Coronary artery (tissue), 2 donors: ENCODE measurements around the gene CACNA1C.
A peak's percentile ranks its signal among the peaks of the same experiment; 100 is the strongest.

Experiments
- DNase-seq: peaks from one replicate; pipeline ENCODE4 v3.0.0-alpha.2; 2017; ENCODE audit warnings: low spot score
- H3K27ac ChIP-seq, 2 donors: fragments of 200-600 bp; sonication (generic); one replicate each; pipeline ENCODE4 v1.5.1; 2016 to 2019
- H3K4me3 ChIP-seq: fragments of 200-600 bp; sonication (generic); 2 replicates; pipeline ENCODE4 v1.5.1; 2016; ENCODE audit warnings: mild to moderate bottlenecking, moderate library complexity
- TF ChIP-seq, protein P1 (sequence below): fragments of 200-600 bp; sonication (generic); IDR thresholded peaks from one replicate; pipeline ENCODE4 v1.5.1; 2019; ENCODE audit warnings: antibody characterized with exemption

CACNA1C gene

DNA sequence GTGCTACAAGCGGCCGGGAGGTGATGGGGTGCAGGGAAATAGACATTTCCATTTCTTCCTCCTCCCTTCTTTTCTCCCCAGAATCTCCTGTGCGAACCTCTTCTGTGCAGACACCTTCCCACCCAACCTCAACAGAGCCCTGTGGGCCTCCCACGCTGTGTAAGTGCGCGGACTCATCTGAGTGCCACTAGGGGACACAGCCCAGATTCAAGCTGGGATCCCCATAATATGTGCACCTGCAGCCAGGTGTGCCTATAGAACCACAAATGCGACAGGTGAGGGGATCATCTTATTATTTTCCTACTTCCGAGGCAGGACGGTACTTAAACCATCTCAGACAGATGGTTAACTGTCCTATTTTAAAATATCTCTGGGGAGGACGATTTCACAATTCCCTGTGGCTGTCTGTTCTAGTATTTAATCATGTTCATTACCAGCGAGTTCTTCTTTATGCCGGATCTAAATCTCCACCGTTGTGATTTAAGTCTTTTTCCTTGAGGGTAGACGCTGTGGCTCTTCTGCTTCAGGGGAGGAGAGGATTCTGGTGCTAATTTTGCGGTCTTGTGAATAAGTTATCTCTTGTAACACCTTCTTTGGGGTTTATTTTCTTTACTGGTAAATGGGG is 17.2 kb upstream of the CACNA1C start:
- no peak for DNase-seq
- no peak overlapping the region for H3K27ac ChIP-seq
- H3K4me3 ChIP-seq = peak overlapping the region; percentile 63
- TF ChIP-seq, protein P1, sequence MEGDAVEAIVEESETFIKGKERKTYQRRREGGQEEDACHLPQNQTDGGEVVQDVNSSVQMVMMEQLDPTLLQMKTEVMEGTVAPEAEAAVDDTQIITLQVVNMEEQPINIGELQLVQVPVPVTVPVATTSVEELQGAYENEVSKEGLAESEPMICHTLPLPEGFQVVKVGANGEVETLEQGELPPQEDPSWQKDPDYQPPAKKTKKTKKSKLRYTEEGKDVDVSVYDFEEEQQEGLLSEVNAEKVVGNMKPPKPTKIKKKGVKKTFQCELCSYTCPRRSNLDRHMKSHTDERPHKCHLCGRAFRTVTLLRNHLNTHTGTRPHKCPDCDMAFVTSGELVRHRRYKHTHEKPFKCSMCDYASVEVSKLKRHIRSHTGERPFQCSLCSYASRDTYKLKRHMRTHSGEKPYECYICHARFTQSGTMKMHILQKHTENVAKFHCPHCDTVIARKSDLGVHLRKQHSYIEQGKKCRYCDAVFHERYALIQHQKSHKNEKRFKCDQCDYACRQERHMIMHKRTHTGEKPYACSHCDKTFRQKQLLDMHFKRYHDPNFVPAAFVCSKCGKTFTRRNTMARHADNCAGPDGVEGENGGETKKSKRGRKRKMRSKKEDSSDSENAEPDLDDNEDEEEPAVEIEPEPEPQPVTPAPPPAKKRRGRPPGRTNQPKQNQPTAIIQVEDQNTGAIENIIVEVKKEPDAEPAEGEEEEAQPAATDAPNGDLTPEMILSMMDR = no peak

DNA sequence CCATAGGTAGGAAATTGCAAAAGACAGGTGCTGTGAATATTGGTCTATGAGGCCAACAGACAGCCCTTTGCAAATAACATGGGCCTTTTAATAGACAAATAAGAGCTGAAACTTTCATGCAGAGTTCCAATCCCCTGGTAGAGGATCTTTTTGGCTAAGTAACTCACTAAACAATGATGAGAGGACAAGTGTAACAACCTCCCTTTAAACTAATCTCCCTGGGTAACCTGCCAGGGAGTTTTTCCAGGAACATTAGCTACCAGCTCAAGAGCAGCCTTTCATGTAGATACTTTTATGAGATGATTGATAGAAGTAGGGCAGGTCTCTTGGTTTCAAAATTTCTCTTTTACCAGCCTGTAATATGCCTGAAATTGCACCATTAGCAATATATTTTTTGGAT is 13.8 kb upstream of the CACNA1C start:
- DNase-seq = no peak
- H3K27ac ChIP-seq = no peak overlapping the region
- H3K4me3 ChIP-seq = no peak overlapping the region
- TF ChIP-seq, protein P1 = no peak

DNA sequence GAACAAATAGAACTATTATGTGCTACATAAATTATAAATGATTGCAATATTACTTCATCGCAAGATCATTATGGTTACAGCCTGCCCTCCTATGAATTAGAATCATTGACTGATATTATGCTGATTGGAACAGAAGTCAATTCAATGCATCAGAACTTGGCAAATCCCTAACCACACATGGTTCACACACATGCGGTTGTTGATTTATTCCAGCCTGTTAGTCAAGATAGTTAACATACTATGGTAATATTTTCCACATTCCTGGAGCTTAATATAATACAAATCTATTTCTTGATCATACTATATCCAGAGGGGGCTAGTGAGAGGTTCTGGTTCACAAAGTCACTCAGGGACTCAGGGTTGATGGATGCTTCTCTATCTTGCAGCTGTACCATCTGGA is 9.7 kb upstream of the CACNA1C start:
- DNase-seq = no peak
- TF ChIP-seq, protein P1 = no peak

DNA sequence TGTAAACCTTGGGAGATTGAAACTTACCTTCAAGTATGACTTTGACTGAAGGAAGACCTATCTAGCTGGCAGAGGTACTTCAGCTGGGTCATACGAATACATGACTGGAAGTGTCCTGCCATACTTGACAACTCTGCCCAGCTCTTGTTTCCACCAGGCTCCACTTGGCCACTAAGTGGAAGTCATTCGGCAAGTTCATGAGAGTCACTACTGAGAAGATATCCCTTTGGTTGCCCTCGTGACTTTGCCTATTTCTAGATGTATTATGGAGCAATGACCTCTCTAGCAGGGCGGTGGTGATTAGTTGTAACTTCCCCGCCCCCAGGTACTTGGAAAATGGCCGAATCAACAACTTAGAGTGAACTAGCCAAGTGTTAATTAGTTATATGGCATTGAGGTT is 8.6 kb upstream of the CACNA1C start:
- no peak for DNase-seq
- no peak overlapping the region for H3K4me3 ChIP-seq
- TF ChIP-seq, protein P1 = no peak
- H3K27ac ChIP-seq = no peak overlapping the region

More for the DNA sequence above, 9.7 kb upstream of the CACNA1C start:
- Histone ChIP-seq H3K27ac (no peak overlapping the region), H3K4me3 (no peak overlapping the region)

DNA sequence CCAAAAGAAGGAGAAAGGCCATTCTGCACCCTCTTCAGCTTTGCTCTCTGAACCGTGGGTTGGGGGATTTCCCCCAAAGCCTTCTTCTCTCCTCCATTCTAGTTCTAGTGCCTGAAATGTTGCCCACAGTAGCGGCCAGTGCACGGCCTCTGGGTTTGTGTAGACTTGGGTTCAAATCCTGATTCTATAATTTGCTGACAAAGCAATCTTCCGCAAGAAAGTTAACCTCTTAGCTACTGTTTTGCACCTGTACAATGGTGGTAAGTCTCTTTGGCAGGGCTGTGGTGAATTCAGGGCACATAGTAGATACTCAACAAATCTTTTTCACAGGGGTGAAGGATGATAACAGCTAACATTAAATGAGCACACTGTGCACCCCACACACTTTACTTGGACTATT is 5.8 kb upstream of the CACNA1C start:
- TF ChIP-seq, protein P1 = no peak
- Histone ChIP-seq H3K27ac (no peak overlapping the region), H3K4me3 (no peak overlapping the region)
- DNase-seq = no peak

DNA sequence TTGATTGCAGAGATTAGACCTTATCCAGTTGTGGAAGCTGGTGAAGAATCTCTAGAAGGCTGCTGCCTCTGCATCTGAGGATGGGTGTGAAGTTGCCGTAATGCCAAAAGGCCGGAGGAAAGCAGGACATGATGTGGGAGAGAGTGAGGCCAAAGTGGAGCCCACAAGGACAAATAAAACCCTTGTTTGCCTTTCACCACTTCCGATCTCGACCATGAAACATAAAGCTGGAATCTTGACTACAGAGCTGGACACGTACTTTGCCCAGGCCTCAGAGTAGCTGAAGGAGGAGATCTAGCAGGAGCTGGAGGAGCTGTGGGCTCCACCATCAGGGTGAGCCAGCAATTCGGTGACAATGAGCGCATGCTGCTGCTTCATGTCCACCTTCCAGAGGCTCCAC is 5.0 kb upstream of the CACNA1C start:
- H3K4me3 ChIP-seq = no peak overlapping the region
- TF ChIP-seq, protein P1 = no peak
- no peak for DNase-seq
- H3K27ac ChIP-seq = no peak overlapping the region
